Stomach (tissue), 9 donors: ENCODE data around the gene IRF3. TPM values are rescaled to one million over a fixed set of nuclear protein-coding genes. Genes with fewer than 3 reads are reported as not detected.
A peak's percentile ranks its signal among the peaks of the same experiment; 100 is the strongest.

Experiments used
- DNase-seq, 2 donors: peaks; one replicate each; pipeline versions ENCODE4 v3.0.0 to v3.0.0-alpha.2; 2013 to 2019
- H3K27ac ChIP-seq, 5 donors: fragments of 200-600 bp in 4 of 5; sonication (generic) in 4 of 5; one replicate each; pipeline ENCODE4 v1.5.1; 2013 to 2019; ENCODE audit warnings: mild to moderate bottlenecking in 1 of 5, moderate library complexity in 1 of 5
- H3K27me3 ChIP-seq, 3 donors: fragments of 200-600 bp; sonication (generic); one replicate each; pipeline ENCODE4 v1.5.1; 2017 to 2019; ENCODE audit warnings: mixed run types in 1 of 3
- H3K36me3 ChIP-seq, 4 donors: fragments of 200-600 bp; sonication (generic); 1 replicate in 3 of 4; 2 replicates in 1 of 4; pipeline ENCODE4 v1.5.1; 2016 to 2019
- H3K4me1 ChIP-seq, 4 donors: fragments of 200-600 bp; sonication (generic); one replicate each; pipeline ENCODE4 v1.5.1; 2016 to 2019
- H3K4me3 ChIP-seq, 4 donors: fragments of 200-600 bp; sonication (generic) in 3 of 4; one replicate each; pipeline ENCODE4 v1.5.1; 2016 to 2019; ENCODE audit warnings: mild to moderate bottlenecking in 1 of 4
- H3K9me3 ChIP-seq, 4 donors: fragments of 200-600 bp; sonication (generic); one replicate each; pipeline ENCODE4 v1.5.1; 2016 to 2019
- CTCF ChIP-seq, 7 experiments: fragments of 450-650 bp in 4 of 7; fragments of 200-600 bp in 3 of 7; sonication (generic) in 3 of 7; IDR thresholded peaks; one replicate each; pipeline ENCODE4 v1.5.1; 2016 to 2019; ENCODE audit warnings: antibody characterized with exemption in 7 of 7, control low read depth in 2 of 7, mild to moderate bottlenecking in 1 of 7
- EP300 ChIP-seq: sonication (generic); formaldehyde crosslinking; IDR thresholded peaks from one replicate; pipeline ENCODE4 v1.6.1; 2017; ENCODE audit warnings: antibody characterized with exemption
- POLR2A ChIP-seq, 4 donors: fragments of 450-650 bp; IDR thresholded peaks; one replicate each; pipeline ENCODE4 v1.6.1; 2016; ENCODE audit warnings: antibody characterized with exemption in 4 of 4, control low read depth in 2 of 4, mild to moderate bottlenecking in 1 of 4, moderate library complexity in 1 of 4
- POLR2AphosphoS5 ChIP-seq, 3 donors: sonication (generic); formaldehyde crosslinking; IDR thresholded peaks; one replicate each; pipeline ENCODE4 v1.6.1; 2016; ENCODE audit warnings: antibody characterized with exemption in 3 of 3
- WGBS, 5 donors: extraction: QIAGEN DNeasy Blood & Tissue Kit in 3 of 5; methylation state at CpG; one replicate each; pipeline versions ENCODE4 v1.1.5 to v1.1.7; 2013 to 2018; 5-methylcytosine and 5-hydroxymethylcytosine counted together
- intact Hi-C: fragments of 100-400 bp; cut with DNase I; formaldehyde crosslinking; loops from one replicate; pipeline ENCODE4 v1.15.1; 2023; ENCODE audit warnings: low total_unique reads
- polyA plus RNA-seq, 3 donors: library from polyadenylated mRNA; stranded (reverse); fragments of 200-250 nt; gene quantifications; one replicate each; pipeline ENCODE4 v1.2.3, GENCODE V29; 2013
- total RNA-seq, 5 donors: library from RNA; depleted of rRNA; stranded (reverse); fragments of >200 nt; gene quantifications; one replicate each; pipeline versions ENCODE4 v1.1.0 to v1.2.3, GENCODE V29; 2014 to 2016
- donor health status: healthy with polysubstance abuse.
- donor health status: Bipolar disorder and iron deficiency.
- donor health status: healthy.

Gene IRF3
- total and polyA plus RNA-seq, 8 donors, result 28.3 to 380 (median 108) TPM

- DNase-seq, result no peak
- peaks cover 30 to 49% (median 38%) of the 10 kb centered on the region in 4 donors for H3K36me3 ChIP-seq
- no peaks in the 10 kb centered on the region for H3K9me3 ChIP-seq
- H3K27me3 ChIP-seq, result no peaks in the 10 kb centered on the region
- peak overlapping the region; percentile 90 to 96 (median 93) for H3K27ac ChIP-seq
- 0 to 1% (median 0%) methylated on average over 7 of the region's 7 CpGs for WGBS, 5 donors
- TF ChIP-seq POLR2A (IDR thresholded peaks at IDR 0.05), result no peak
- TF ChIP-seq POLR2AphosphoS5 (IDR thresholded peaks at IDR 0.05), result no peak
- TF ChIP-seq CTCF (IDR thresholded peaks at IDR 0.05), result no peak
- no peak for TF ChIP-seq EP300
- H3K4me3 ChIP-seq, result peak overlapping the region; percentile 69 to 88 (median 82)
- intact Hi-C loops, result no loop called here
- peaks cover 22 to 36% (median 31%) of the 10 kb centered on the region in 4 donors for H3K4me1 ChIP-seq
These were observed 664 bp downstream of the IRF3 start for GRCh38 chr19:49665036-49665350.

GRCh38 chr19:49664171-49665035 lies 1.3 kb downstream of the IRF3 start:
- H3K27me3 ChIP-seq, result no peaks in the 10 kb centered on the region

GRCh38 chr19:49663224-49663623 lies 2.4 kb downstream of the IRF3 start:
- Histone ChIP-seq H3K27ac (peak overlapping the region in 3 of 5 donors; percentile 92 to 96 (median 93)), H3K27me3 (no peaks in the 10 kb centered on the region), H3K9me3 (no peaks in the 10 kb centered on the region), H3K4me1 (peaks cover 22 to 36% (median 31%) of the 10 kb centered on the region in 4 donors), H3K36me3 (peaks cover 46 to 57% (median 51%) of the 10 kb centered on the region in 4 donors), H3K4me3 (peak overlapping the region in 1 of 4 donors; percentile 88)
- no peak for DNase-seq
- intact Hi-C loops, result no loop called here
- TF ChIP-seq CTCF (IDR thresholded peaks at IDR 0.05) (no peak), EP300 (no peak), POLR2AphosphoS5 (IDR thresholded peaks at IDR 0.05) (no peak), POLR2A (IDR thresholded peaks at IDR 0.05) (no peak)
- 87 to 93% (median 89%) methylated on average over 12 of the region's 12 CpGs for WGBS, 5 donors

More at GRCh38 chr19:49664171-49665035, 1.3 kb downstream of the IRF3 start:
- peak overlapping the region; percentile 69 to 88 (median 82) for H3K4me3 ChIP-seq
- peak overlapping the region; percentile 90 to 96 (median 93) for H3K27ac ChIP-seq
- peaks cover 22 to 36% (median 31%) of the 10 kb centered on the region in 4 donors for H3K4me1 ChIP-seq
- no peaks in the 10 kb centered on the region for H3K9me3 ChIP-seq
- intact Hi-C loops, result no loop called here
- DNase-seq, result peak; percentile 93 to 95
- 0 to 1% (median 1%) methylated on average over 28 to 53 of the region's 53 CpGs for WGBS, 5 donors
- H3K36me3 ChIP-seq, result peaks cover 35 to 51% (median 44%) of the 10 kb centered on the region in 4 donors
- TF ChIP-seq POLR2A (IDR thresholded peaks at IDR 0.05), result no peak
- TF ChIP-seq POLR2AphosphoS5 (IDR thresholded peaks at IDR 0.05), result peak; percentile 33 to 89 (median 85)
- TF ChIP-seq EP300, result no peak
- TF ChIP-seq CTCF (IDR thresholded peaks at IDR 0.05), result peak in 3 of 7 experiments; percentile 15 to 45 (median 28)

- WGBS, 5 donors, result 80 to 96% (median 93%) methylated on average over 2 to 16 of the region's 16 CpGs
- DNase-seq, result no peak
- Histone ChIP-seq H3K4me1 (peaks cover 22 to 33% (median 28%) of the 10 kb centered on the region in 4 donors), H3K9me3 (no peaks in the 10 kb centered on the region), H3K27me3 (no peaks in the 10 kb centered on the region), H3K4me3 (no peak overlapping the region), H3K27ac (no peak overlapping the region), H3K36me3 (peaks cover 58 to 65% (median 62%) of the 10 kb centered on the region in 4 donors)
- intact Hi-C loops, result no loop called here
- TF ChIP-seq EP300 (no peak), POLR2A (IDR thresholded peaks at IDR 0.05) (no peak)
These were observed 3.6 kb downstream of the IRF3 start for GRCh38 chr19:49662011-49662410.
